ENCODE measurements around the gene RGS11.
A peak's percentile ranks its signal among the peaks of the same experiment; 100 is the strongest.

The RGS11 gene

DNA sequence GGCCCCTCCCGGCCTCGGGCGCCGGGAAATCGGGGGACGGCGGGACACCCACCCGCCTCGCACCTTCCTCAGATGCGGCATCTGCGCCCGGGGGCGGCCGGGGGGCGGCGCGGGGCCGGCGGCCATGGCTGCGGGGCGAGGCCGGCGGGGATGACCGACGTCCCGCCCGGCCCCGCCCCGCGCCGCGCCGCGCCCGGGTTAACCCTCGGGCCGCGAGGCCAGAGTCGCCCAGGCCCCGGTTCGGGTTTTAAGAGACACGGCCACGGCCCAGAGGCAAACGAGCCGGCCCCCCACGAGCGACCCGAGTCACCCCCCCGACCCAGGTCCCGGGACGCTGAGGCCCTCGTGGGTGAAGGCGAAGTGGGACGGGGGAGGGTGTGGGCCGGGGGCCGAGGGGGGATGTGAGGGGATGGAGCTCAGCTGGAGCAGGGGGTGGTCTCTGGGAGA lies at the start of gene RGS11:
Gene RGS11 (minus strand): TSS at position 159 of the 447 bp plus-strand sequence. CDS start 33 bp downstream, at position 126.
- no peak for DNase-seq (ENCODE audit: low read depth, low spot score)

- peak; percentile 59 for DNase-seq (ENCODE audit: low read depth, low spot score)
These were observed 48.9 kb upstream of the RGS11 start for GRCh38 chr16:324451-325334.

DNA sequence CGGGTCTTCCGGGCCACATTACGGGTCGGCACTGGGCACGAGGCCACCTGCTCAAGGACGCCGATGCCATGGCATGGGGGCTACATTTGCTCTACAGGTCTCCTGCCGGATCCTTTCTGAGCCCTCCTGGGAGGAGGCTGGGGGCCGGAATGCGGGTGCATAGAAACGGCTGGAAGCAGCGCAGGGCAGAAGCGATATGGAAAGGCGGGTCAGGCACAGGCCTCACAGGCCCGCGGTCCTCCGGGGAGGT lies 48.4 kb upstream of the RGS11 start:
- DNase-seq (ENCODE audit: low read depth, low spot score): no peak

- DNase-seq (ENCODE audit: low read depth, low spot score): no peak
These were observed 46.9 kb upstream of the RGS11 start for GRCh38 chr16:322476-323143.

DNA sequence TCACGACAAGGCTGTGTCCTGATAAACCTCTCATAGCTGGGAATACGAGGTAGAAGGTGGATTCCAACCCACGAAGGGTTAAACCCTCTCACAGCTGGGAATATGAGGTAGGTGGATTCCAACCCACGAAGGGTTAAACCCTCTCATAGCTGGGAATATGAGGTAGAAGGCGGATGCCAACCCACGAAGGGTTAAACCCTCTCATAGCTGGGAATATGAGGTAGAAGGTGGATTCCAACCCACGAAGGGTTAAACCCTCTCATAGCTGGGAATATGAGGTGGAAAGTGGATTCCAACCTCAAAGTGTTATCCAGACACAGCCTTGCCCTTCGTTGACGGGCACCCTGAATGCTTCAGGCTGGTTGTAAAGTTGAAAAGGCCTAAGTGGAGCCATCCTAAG lies 45.8 kb upstream of the RGS11 start:
- DNase-seq (ENCODE audit: low read depth, low spot score): no peak

DNA sequence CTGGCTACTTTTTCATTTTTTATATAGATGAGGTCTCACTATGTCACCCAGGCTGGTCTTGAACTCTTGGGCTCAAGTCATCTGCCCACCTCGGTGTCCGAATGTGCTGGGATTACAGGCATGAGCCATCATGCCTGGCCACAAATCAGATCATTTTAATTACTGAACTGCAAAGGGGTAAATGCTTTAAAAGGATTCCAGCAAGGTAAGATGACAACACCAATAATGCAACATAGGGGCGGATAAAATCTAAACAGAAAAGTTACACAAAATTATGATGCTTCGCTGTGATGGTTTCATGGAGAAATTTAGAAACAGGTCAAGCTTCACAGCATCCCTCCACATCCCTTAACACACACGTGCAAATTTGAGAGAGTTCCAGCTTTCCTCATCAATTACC lies 44.5 kb upstream of the RGS11 start:
- no peak for DNase-seq (ENCODE audit: low read depth, low spot score)

DNA sequence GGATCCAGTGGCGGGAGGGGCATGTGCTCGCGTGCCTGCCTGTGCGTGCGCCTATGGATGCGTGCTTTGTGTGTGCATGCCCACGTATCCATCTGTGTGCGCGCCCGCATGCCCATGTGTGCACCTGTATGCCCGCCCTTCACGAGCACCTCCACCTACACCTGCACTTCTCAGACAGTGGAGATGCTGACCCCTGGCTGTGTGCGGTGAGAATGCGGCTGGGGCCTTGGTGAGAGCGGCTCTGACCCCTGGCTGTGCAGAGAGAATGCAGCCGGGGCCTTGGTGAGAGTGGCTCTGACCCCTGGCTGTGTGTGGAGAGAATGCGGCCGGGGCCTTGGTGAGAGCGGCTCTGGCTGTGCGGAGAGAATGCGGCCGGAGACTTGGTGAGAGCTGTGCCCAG lies 42.9 kb upstream of the RGS11 start:
- peak; percentile 90 for DNase-seq (ENCODE audit: low read depth, low spot score)

DNA sequence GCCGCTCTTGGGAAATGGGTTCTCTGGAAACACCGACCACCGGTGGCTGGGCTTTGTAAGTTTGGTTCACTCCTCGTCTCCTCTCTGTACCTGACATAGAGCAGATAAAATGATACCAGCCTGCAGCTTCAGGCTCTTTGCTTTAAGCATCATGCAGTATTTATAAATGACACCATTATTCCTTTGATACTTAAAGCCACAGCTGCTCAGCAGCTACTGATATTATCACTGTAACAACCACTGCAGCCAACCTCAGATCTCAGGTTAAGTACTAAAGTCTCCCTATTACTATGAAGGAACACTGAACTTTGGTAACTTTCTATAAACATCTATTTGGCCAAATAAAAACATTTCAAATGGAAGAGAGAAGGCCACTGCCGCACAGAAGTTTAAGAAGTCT lies 41.8 kb upstream of the RGS11 start:
- no peak for DNase-seq (ENCODE audit: low read depth, low spot score)

DNA sequence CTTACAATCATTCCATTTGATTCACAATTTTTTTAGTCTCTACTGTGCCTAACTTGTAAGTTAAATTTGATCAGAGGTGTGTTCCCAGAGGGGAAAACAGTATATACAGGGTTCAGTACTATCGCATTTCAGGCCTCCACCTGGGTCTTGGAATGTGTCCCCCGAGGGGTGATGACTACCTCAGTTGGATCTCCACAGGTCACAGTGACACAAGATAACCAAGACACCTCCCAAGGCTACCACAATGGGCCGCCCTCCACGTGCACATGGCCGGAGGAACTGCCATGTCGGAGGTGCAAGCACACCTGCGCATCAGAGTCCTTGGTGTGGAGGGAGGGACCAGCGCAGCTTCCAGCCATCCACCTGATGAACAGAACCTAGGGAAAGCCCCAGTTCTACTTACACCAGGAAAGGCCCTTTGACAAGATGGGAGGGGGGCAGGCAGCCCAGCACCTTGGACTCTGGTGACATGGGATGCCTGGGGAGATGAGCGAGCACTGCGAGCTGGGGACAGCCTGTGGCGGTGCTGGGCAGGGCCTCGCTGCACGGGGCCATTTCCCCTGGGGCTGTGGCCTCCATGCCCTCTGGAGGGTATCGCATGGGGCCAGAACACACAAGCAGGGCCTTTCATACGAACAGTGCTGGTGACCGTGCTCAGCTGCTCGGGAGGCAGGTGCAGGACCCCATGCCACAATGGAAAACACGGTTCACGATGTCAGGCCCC lies 41.2 kb upstream of the RGS11 start:
- DNase-seq (ENCODE audit: low read depth, low spot score): peak; percentile 43

- DNase-seq (ENCODE audit: low read depth, low spot score): no peak
These were observed 39.1 kb upstream of the RGS11 start for GRCh38 chr16:314795-315299.

DNA sequence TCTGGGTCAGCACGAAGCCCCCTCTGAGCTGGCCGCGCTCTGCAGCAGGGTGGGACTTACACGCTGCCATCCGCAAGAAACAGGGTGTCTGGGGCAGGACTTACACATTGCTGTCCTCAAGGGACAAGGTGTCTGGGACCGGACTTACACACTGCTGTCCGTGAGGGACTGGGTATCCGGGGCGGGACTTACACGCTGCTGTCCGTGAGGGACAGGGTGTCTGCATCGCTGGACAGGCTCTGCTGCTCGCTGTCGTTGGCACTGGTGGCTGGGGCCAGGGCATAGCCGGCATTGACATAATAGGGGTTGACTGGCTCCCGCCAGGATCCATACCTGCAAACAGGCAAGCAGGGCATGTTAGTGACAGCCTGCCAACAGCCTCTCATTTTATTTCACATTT lies 38.6 kb upstream of the RGS11 start:
- no peak for DNase-seq (ENCODE audit: low read depth, low spot score)

- no peak for DNase-seq (ENCODE audit: low read depth, low spot score)
These were observed 36.0 kb upstream of the RGS11 start for GRCh38 chr16:311725-312124.

- peak; percentile 37 for DNase-seq (ENCODE audit: low read depth, low spot score)
These were observed 33.7 kb upstream of the RGS11 start for GRCh38 chr16:309476-309875.

- DNase-seq (ENCODE audit: low read depth, low spot score): no peak
These were observed 32.1 kb upstream of the RGS11 start for GRCh38 chr16:307691-308312.

- DNase-seq (ENCODE audit: low read depth, low spot score): no peak
These were observed 31.2 kb upstream of the RGS11 start for GRCh38 chr16:306911-307370.

DNA sequence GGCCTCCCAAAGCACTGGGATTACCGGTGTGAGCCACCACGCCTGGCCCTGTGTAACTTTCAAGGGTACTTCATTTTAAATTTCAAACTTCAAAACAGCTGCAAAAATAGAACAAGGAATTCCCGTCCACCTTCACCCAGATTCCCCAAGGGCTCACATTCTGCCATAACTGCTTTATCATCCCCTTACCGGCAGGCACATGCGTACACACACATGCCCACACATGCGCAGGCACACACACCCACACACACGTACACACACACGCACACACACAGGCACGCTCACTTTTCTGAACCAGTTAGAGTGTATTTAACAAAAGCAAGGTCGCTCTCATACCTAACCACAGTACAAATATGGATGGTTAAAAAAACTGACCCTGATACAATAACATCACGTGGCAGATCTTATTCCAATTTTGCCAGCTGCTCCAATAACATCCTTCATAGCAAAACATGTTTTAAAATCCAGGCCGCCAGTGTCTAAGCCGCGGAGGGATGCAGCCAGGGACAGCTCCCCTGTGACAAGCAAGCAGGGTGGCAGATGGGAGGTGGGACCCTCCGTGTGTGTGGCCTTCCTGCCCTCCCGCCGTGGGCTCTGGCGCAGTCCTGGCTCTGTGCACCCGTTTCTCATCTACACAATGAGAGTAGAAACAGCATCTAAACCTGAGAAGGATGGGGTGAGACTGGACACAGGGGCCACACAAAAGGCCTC lies 30.3 kb upstream of the RGS11 start:
- DNase-seq (ENCODE audit: low read depth, low spot score): no peak

DNA sequence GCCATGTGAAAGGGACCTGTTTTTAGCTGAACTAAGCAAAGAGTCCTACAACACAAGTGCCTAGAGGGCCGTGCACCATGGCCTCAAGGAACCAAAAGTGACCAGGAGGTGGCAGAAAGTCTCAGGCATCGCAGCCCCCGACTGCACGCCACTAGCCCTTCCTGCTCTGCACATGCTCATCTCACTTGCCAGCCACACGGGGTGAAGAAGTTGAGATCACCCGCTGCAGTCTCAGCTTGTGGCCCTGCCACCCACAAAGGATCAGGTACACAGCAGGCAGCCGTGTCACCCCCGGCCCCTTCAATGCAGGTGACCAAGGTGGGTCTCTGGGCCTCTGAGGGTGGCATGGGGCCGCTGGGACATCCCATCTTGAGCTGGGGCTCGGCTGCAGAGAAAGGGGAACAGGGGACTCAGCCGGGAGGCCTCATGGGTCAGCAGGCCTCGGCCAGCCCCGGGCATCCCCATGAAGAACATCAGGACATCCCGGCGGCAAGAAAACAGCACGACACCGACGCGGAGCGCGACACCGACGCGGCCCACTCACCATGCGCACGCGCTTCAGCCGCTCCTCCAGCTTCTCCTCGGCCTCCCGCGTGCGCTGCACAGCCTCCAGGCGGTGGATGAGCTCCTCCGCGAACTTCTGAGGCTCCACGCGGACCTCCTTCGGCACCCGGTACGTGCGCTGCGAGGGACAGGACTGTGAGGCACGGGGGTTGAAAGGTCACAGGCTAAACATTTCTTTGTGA lies 28.2 kb upstream of the RGS11 start:
- DNase-seq (ENCODE audit: low read depth, low spot score): peak; percentile 17

- DNase-seq (ENCODE audit: low read depth, low spot score): no peak
These were observed 26.2 kb upstream of the RGS11 start for GRCh38 chr16:301950-302349.

DNA sequence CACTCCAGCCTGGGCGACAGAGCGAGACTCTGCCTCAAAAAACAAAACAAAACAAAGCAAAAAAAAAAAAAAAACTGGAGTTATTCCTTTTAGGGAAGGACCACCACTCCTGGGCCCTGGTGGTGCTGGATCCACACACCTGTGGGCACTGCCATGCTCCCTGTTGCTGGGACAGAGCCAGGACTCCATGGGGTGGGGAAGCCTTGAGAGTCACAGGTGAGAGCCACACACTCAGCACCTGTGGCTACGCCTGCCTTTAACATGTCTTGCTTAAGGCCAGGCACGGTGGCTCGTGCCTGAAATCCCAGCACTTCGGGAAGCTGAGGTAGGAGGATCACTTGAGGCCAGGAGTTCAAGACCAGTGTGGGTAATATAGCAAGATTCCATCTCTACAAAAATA lies 25.5 kb upstream of the RGS11 start:
- no peak for DNase-seq (ENCODE audit: low read depth, low spot score)

DNA sequence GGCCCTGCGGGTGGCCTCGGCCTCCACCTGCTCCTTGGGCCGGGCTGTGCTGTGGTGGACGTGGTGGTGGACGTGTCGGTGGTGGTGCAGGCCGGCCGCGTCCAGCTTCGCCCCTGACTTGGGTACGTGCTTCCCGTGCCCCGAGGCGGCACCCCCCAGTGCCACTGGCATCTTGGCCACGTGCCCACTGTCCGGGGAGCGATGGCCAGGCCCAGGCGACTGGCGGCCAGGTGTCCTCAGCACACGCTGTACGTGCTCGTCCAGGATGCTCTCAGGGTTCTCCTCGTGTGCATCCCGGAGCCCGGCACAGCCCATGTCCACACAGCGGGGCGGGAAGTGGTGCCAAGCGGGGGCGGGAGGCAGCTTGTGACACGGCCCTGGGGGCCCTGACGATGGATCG lies 22.1 kb upstream of the RGS11 start:
- DNase-seq (ENCODE audit: low read depth, low spot score): no peak

Data from ELF-1 (cell line).